Measurements from ENCODE around the gene BLM.
"Not testable (repeated sequence)": the region's sequence is repeated elsewhere in the genome, so short reads cannot be mapped to it uniquely, and the experiment has no call there.

The BLM gene

DNA sequence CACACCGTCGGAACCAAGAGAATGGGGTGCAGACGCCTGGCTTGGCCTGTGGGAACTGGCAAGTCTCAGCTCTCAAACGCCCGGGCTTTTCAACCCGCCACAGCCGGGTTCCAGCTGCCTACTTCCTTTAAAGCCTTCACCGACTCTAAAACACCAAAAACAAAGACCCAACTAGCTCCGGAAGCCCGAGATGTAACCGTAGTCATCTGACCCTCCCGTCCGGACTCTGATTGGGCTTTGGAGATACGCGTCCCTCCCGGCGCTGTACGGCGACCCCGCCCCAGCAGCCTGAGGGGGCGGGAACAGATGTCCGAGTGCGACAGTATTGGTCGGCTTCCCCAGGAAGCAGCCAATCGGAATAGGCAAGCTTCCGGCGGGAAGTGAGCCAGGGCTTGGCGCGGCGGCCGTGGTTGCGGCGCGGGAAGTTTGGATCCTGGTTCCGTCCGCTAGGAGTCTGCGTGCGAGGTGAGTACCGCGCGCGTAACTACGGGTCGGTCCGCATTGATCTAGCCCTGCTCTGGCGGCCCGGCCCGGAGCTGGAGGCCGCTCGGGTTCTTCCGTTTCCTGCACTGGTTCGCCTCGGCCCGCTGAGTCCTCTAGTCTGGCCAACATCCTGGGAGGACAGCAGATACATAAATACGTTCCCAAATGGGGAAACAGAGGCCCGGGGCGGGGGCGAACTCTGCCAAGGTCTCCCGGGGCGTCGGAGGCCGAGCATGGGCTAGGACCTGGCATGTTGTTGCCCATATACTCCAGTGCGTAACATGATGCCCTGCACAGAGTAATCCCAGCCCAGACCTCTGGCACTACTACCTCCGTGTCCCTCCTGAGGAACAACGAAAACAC is at the start of gene BLM:
Gene BLM (plus strand): TSS at position 371 of the 846 bp plus-strand sequence. CDS start 30,047 bp downstream, outside the sequence.
- peak; percentile 97 for DNase-seq (ENCODE audit: low spot score)

DNA sequence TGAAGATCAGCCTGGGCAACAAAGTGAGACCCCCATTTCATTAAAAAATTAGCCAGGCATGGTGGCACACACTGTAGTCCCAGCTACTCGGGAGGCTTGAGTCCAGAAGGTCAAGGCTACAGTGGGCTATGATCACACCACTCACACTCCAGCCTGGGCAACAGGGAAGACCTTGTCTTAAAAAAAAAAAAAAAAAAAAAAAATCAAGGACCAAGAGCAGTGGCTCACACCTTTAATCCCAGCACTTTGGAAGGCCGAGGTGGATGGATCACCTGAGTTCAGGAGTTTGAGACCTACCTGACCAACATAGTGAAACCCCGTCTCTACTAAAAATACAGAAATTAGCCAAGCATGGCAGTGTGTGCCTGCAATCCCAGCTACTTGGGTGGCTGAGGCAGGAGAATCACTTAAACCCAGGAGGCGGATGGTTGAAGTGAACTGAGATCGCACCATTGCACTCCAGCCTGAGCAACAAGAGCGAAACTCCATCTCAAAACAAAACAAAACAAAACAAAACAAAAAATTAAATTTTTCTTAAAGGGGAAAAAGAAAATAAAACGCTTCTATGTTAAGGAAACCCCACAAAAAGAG is 49.3 kb upstream of the BLM start:
- not testable (repeated sequence) for DNase-seq (ENCODE audit: low spot score)

DNA sequence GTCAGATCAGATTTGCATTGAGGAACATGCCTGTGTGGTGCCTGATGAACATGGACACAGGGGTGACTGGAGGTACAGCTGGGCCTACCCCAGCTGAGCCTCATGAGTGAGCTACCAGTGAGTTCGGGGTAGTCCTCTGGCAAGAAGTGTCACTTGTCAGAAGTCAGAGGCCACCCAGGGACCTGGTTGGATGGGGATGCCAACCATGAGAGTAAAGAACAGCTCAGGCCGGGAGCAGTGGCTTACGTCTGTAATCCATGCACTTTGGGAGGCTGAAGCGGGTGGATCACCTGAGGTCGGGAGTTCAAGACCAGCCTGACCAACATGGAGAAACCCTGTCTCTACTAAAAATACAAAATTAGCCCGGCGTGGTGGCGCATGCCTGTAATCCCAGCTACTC is 46.5 kb upstream of the BLM start:
- not testable (repeated sequence) for DNase-seq (ENCODE audit: low spot score)

DNA sequence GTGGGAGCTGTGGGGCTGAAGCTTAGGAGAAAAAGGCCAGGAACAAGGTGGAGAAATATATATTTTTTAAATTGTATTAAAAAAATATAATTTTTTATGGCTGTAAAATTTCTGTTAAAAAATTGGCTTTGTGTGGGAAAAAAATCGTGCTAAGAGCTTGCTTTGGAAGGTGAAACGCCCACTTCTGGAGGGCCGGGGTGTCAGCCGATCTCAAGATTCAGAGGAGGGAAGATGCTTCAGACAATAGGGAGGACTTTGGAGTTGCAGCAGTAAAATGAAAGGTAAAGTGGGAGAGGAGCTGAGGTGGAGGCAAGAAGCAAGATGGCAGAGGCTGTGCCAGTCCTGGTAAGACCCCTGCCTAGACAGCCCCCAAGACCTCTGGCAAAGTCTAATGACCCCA is 45.9 kb upstream of the BLM start:
- DNase-seq (ENCODE audit: low spot score) = no peak

DNA sequence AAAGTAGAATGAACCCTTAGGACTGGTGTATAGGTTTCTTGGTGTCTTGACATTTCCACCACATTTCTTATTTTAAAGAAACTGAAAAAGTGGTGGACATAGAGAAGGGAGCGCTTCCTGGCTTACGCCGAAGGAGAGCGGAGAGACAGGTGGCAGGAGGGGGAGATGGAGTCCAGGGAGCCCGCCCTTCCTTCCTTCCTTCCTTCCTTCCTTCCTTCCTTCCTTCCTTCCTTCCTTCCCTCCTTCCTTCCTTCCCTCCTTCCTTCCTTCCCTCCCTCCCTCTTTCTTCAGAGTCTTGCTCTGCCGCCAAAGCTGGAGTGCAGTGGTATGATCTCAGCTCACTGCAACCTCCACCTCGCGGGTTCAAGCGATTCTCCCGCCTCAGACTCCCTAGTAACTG is 43.8 kb upstream of the BLM start:
- DNase-seq (ENCODE audit: low spot score) = not testable (repeated sequence)

DNA sequence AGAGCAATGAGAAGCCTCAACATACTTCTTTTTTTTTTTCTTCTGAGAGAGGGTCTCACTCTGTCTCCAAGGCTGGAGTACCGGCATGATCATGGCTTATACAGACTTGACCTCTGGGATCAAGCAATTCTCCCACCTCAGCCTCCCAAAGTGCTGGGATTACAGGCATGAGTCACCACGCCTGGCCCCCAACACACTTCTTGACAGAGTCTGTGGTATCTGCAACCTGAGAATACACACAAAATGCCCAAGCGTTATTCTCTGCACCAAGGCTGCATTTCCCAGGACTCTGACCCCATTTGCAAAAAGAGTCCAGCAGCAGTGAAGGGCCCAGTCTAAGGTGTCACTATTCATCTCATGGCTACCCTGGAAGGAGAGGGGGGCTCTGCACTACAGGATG is 42.7 kb upstream of the BLM start:
- DNase-seq (ENCODE audit: low spot score) = no peak

DNA sequence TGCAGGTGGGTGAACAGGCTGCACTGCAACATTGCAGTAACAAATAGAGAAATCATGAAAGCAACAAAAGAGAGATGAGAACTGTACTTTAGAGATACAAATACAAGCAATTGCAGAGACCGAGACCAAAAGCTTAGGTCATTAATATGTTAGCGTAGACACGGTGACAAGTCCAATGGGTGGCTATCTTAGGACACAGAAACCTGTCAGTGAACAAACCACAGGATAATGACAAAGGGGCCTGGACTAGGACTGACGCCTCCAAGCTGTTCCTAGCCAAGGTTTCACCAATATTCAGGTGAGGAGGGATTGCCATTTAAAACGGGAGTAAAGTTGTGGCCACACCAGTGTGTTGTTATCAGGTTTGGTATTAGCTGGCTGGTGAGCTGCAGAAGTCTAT is 41.7 kb upstream of the BLM start:
- no peak for DNase-seq (ENCODE audit: low spot score)

DNA sequence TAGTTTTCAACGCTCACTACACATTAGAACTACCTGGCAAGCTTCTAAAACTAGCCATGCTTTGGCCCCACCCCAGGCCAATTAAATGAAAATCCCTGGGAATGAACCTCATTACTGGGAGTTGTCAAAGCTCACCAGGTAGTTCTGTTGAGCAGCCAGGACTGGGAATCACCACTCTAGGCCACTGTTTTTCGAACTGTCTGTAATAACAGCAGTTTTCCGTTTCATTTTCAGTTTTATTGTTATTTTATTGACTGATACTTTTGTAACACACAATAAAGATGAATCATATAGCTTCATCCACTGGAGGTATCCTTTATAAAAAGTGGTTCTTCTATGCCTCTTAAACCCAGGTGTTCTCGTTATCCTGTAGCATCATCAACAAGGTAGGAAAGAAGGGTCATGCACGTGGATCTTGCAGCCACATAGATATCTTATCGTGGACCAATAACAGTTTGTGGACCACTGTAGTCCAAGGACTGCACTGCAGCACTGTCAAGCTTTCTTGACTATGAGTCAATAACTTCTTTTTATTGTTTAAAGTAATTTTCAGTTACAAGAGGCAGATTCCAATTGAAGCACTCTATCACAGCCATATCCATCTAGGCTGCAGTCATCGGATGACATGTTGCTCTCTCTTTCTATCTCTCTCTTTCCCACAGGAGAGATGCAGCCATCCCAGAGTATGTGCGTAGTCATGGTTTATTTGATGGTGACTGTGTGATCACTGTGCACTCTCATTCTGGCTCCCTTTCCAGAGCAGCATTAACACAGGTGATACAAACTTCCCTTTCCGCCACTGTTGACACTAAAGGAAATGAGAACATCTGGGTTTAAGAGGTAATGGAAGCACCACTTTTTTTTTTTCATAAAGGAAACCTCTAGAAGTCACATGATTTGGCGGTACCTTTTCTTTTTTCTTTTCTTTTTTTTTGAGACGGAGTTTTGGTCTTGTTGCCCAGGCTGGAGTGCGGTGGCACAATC is 39.0 kb upstream of the BLM start:
- no peak for DNase-seq (ENCODE audit: low spot score)

DNA sequence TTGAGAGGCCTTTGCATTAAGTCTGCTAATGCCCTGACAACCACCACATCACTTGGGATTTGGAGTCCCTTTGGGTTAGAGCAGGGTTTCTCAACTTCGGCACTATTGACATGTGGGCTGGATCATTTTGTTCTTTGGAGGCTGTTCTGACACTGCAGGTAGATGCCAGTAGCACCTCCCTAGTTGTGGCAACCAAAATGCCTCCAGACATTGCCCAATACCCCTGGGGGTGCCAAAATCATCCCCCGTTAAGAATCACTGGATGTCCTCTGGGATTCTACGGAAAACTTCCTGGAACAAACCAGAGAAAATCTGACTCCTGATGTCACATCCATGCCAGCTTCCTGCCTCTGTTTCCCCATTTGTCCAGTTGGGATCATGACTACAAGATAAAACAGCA is 37.2 kb upstream of the BLM start:
- DNase-seq (ENCODE audit: low spot score) = no peak

DNA sequence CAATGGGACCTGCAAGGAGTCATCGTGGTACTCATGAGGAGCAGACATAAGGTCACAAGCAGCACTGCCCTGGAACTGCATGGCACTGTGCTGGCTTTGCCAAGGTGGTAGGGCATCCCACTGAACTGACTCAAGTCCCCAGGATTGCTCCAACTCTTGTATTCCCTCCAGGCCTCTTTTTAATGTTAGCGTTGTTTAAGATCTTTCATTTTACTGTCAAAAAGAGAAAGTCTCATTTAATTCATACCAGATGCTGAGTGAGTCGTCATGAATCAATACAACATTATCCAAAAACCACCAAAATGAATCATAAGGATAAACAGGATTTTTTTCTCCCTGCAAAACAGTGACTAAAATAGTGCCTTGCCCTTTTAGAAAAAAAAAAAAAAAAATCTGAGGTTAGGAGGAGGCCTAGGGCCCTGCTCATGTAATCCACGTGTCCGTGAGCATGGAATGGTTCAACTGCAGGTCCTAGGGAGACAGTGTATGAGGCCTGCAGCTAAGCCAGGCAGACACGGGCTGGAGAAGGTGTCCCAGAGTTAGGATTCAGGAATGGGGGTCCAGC is 36.7 kb upstream of the BLM start:
- DNase-seq (ENCODE audit: low spot score) = no peak

DNA sequence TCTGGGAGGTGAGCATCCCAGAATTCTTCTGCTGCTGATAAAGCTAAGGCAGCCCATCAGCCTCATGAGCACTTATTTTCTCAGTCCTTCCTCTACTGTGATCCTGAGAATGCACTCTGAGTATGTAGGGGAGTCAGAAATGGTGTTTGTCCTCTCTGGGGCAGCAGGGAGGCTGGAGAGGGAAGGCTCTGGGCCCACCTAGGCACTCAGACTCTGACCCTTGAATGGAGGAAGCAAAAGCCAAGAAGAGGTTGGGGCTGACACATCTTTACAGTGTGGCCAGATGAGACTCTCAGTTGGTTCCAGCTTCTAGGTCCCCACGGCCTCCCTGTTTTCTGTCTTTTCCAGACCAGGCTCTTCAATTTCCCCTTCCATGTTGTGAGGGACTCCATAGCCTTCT is 36.1 kb upstream of the BLM start:
- DNase-seq (ENCODE audit: low spot score) = no peak

DNA sequence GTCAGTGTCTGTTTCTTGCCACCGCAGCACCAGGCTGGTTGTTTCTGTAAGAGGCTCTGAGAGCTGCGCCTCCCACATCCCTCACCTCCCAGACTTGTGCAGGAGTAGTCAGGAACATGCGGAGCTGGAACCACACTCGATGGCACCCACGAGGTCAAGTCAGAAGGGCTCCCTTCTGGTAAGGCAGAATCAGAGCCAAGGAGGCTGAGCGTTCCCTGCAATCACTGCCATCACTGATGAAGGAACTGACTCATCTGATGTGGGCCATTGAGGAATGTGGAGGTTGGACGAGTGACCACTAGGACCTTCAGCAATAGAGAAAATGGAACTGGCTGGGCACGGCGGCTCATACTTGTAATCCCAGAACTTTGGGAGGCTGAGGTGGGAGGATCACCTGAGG is 35.7 kb upstream of the BLM start:
- DNase-seq (ENCODE audit: low spot score) = no peak

DNA sequence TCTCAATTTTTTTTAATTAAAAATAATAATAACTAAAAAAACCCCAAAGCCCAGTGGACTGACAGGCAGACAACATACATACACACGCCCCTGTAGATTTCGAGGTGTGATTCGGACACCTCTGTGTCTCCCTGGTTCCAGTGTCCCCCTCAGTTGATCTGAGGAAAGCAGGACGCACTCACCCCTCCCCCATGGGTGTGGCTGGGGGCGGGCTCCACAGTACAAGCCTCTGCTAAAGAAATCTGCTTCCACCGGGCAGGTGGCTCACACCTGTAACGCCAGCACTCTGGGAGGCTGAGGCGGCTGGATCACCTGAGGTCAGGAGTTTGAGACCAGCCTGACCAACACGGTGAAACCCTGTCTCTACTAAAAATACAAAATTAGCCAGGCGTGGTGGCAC is 33.8 kb upstream of the BLM start:
- no peak for DNase-seq (ENCODE audit: low spot score)

DNA sequence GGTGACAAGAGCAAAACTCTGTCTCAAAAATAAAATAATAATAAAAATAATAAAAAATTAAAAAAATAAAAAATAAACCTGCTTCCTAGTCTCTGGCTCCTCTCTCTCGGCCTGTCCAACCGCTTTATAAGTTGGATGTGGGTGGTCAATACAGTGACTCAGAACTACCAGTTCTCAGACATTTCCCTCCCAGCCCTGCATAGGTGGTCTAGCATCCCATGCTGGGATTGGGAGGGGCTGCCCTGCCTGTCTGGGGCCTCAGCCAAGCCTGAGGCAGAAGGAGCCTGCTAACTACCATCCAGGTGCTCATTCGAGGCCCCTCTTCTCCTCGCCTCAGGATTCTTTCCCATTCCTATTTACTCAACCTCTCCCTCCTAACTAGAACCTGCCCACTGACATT is 33.3 kb upstream of the BLM start:
- no peak for DNase-seq (ENCODE audit: low spot score)

DNA sequence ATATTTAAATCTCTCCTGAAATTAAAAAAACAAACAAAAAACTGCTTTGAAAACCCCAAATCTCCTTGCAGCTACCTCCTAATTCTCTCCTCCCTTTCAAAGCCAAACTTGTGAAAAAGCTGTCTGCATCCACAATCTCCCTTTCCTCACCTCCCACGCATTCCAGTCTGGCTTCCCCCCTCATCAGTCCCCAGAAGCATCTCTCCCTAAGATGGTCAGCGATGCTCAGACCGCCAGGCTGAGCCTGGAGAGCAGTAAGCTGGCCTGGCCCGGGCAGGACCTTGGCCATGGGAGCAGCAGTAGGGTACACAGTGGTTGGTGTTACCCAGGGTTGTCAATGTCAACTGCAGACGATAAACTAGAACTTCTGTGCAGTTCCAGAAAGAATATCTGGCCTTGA is 32.9 kb upstream of the BLM start:
- DNase-seq (ENCODE audit: low spot score) = no peak

DNA sequence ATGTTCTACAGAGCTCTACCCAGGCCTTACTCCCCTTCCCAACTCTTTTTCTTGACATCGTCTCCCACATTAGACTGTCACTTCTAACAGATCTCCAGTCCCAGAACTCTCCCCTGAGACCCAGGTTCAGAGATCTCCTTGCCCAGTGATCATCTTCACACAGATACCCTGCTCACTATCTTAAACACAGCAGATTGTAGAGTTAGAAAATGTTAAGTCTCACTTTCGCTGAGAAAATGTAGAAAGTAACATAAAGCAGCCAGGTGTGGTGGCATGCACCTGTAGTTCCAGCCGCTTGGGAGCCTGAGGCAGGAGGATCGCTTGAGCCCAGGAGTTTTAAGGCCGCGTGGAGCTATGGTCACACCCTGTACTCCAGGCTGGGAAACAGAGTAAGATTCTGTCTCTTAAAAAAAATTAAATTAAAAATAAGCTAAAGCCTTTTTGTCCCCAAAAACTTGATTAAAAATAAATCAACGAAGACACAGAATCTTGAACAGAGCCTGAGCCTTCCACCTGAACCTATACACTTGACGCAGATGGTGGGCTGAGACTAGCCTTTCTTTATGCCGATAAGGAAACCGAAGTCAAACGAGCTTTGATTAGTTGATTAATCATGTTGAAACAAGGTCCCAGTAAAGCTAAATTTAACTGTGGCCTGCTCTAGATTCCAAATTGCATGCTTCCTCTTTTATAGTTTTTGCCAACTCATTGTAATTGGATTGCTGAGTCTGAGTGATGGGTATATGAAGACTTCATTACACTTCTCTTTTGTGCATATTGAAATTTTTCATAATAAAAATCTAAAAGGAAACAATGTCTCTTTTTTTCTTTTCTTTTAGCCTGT is 31.3 kb upstream of the BLM start:
- DNase-seq (ENCODE audit: low spot score) = no peak

DNA sequence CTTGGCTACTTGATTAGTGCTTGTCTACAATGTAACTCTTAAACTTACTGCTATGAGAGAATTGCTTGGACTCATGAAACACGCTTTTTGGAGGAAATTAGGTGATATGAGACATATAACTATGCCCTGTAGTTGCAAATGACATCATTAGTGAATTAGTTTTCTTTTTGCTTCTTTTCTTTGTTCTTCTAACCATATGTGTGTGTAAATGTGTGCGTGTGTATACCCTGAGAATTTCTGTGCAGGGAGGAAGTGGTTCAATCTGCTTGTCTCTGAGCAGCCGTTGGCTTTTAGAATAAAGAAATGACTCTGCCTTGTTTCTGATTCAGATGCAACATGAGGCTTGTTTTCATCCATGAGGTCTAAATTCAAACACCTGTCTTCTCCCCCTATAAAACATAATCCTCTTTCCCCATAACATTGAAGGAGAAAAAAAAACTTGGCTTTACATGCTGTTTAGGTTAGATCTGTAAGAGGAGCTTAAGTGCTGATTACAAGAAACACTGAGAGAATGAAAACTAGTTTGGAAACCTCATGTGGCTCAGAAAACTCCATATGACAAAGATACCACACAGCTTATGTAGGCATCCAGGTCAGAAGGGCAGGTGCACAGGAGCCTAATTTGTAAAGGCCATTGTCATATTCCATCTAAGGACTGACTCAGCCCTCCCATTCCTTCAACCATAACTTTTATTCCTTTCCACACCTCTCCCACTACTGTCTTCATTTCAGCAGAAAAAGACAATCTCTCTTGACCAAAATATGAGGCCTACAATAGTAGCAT is 30.5 kb upstream of the BLM start:
- DNase-seq (ENCODE audit: low spot score) = no peak

DNA sequence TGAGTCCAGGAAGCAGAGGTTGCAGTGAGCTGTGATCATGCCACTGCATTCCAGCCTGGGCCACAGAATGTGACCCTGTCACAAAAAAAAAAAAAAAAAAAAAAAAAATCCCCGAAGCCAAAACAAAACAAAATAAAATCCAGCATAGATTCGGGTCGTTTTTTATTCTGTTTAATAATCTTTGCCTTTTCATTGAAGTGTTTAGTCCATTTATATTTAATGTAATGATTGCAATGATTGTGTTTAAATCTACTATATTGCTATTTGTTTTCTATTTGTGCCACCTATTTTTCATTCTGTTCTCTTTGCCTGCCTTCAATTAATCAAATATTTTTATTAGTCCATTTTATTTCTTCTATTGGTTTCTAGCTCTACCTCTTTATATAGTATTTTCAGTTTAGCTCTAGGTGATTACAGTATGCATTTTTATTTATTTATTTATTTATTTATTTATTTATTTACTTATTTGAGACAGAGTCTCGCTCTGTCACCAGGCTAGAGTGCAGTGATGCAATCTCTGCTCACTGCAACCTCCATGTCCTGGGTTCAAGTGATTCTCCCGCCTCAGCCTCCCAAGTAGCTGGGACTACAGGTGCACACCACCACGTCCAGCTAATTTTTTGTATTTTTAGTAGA is 27.7 kb upstream of the BLM start:
- DNase-seq (ENCODE audit: low spot score) = not testable (repeated sequence)

DNA sequence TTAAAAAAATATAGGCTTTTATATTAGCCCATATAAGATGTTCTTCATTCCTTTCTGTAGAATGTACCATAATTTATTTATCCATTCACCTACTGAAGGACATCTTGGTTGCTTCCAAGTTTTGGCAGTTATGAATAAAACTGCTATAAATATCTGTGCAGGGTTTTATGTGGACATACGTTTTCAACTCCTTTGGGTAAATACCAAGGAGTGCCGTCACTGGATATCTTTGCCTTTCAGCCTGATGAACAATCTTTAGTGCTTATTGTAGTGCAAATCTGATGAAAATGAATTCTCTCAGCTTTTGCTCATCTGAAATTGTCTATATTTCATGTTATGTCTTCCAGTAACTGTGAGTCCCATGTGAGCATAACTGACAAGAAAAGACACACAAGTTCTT is 26.6 kb upstream of the BLM start:
- DNase-seq (ENCODE audit: low spot score) = no peak

DNA sequence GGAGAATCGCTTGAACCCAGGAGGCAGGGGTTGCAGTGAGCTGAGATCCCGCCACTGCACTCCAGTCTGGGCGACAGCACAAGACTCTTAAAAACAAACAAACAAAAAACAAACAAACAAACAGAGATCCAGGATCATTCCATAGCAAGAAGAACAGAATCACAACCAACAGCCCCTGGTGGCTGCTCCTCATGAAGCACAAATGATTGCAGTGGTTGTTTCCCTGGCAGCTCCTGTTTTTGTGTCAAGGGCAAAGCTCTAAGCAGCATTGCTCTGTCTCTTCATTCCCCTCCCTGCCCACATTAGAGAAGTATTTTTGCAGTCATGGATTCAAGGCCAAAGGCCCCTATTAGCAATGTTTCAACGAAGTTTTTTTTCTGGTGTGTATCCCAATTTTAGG is 25.8 kb upstream of the BLM start:
- DNase-seq (ENCODE audit: low spot score) = no peak

Measured in pons (tissue), 1 donor.